Urinary bladder (tissue), 4 donors: ENCODE data around the gene IQGAP2. TPM values are rescaled to one million over a fixed set of nuclear protein-coding genes. Genes with fewer than 3 reads are reported as not detected.

Experiments
- DNase-seq: peaks from one replicate; pipeline ENCODE4 v3.0.0-alpha.2; 2015; ENCODE audit errors: extremely low spot score
- H3K27ac ChIP-seq: one replicate; pipeline ENCODE4 v1.5.1; 2013; ENCODE audit warnings: low read depth, mild to moderate bottlenecking, moderate library complexity
- H3K36me3 ChIP-seq: one replicate; pipeline ENCODE4 v1.6.1; 2013; ENCODE audit warnings: mild to moderate bottlenecking, moderate library complexity; ENCODE audit not compliant: insufficient read depth
- H3K4me1 ChIP-seq: one replicate; pipeline ENCODE4 v1.6.1; 2013; ENCODE audit warnings: mild to moderate bottlenecking, moderate library complexity; ENCODE audit not compliant: insufficient read depth
- H3K4me3 ChIP-seq: one replicate; pipeline ENCODE4 v1.5.1; 2013; ENCODE audit warnings: low read depth, low read length
- WGBS: extraction: QIAGEN DNeasy Blood & Tissue Kit; methylation state at CpG from one replicate; pipeline ENCODE4 v1.1.7; 2013; 5-methylcytosine and 5-hydroxymethylcytosine counted together
- polyA plus RNA-seq: library from polyadenylated mRNA; stranded (reverse); fragments of 200-250 nt; gene quantifications from one replicate; pipeline ENCODE4 v1.2.3, GENCODE V29; 2013
- total RNA-seq: library from RNA; depleted of rRNA; stranded (reverse); fragments of >200 nt; gene quantifications from one replicate; pipeline ENCODE4 v1.2.3, GENCODE V29; 2014
- donor health status: healthy with polysubstance abuse.
- donor health status: healthy.

IQGAP2 gene
- total and polyA plus RNA-seq, 2 donors = 4.5 to 29.6 TPM

DNA sequence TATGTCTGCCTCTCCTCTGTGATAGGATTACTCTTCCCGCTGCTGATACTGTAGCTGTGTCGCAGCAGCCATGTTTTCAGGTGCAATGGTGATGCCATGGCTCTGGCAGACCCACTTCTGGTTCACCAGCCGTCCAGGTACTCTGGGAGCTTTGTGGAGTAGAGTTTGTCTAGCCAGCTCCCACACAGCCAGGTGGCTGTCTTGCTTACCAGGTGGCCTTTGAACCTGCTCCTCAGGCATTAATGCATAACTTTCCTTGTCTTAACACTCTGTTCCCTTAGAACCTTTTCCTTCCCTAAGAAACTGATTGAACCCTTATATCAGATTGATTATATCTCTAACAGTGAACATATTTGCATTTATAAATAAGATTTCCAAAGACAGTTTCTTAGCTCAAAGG lies 177.9 kb downstream of the IQGAP2 start:
- DNase-seq = no peak
- H3K36me3 ChIP-seq = no peaks in the 10 kb centered on the region
- 95% methylated on average over 3 of the region's 3 CpGs for WGBS

DNA sequence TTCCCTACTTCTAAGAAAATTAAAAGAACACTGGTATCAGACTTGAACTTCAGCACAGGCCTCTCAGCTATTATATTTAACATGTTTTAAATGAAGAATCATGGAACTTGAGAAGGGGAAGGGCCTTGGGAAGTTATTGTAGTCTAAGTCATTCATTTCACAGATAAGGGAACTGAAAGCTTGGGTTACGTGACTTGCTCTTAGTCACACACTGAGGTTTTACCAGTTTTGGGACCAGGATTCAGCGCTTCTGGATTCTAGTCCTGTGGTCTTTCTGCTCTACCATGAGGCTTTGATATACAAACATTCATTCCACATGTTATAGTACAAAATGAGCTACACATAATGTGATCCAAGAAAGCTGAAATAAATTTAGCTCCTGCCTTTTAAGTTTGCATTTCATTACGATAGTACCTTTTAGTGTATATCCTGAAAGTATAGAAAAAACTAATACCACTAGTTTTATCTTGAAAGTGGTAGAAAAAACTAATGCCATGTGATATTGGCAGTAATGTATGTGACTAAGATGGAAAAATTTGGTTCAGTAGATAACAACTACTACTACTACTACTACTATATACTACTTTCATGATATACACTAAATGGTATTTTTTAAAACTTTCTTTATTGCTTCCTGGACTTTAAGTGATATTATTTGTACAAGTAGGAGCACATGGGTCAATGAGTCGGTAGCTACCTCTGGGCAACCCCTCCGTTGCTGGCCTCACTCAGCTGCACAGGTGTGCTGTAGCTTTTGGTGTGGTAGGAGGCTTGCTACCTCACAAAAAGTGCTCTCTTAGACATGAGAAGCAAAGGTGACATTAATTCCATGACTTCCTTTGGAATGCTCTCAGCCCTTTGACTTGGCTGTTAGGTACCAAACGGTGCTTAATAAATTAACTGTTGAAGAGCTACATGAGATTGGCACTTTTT lies 179.4 kb downstream of the IQGAP2 start:
- H3K36me3 ChIP-seq = no peaks in the 10 kb centered on the region
- H3K4me1 ChIP-seq = no peaks in the 10 kb centered on the region
- no peak overlapping the region for H3K4me3 ChIP-seq
- DNase-seq = no peak
- no peak overlapping the region for H3K27ac ChIP-seq
- WGBS = 87% methylated on average over 6 of the region's 6 CpGs

More for the DNA sequence above, 177.9 kb downstream of the IQGAP2 start:
- no peak overlapping the region for H3K4me3 ChIP-seq
- no peaks in the 10 kb centered on the region for H3K4me1 ChIP-seq
- no peak overlapping the region for H3K27ac ChIP-seq

DNA sequence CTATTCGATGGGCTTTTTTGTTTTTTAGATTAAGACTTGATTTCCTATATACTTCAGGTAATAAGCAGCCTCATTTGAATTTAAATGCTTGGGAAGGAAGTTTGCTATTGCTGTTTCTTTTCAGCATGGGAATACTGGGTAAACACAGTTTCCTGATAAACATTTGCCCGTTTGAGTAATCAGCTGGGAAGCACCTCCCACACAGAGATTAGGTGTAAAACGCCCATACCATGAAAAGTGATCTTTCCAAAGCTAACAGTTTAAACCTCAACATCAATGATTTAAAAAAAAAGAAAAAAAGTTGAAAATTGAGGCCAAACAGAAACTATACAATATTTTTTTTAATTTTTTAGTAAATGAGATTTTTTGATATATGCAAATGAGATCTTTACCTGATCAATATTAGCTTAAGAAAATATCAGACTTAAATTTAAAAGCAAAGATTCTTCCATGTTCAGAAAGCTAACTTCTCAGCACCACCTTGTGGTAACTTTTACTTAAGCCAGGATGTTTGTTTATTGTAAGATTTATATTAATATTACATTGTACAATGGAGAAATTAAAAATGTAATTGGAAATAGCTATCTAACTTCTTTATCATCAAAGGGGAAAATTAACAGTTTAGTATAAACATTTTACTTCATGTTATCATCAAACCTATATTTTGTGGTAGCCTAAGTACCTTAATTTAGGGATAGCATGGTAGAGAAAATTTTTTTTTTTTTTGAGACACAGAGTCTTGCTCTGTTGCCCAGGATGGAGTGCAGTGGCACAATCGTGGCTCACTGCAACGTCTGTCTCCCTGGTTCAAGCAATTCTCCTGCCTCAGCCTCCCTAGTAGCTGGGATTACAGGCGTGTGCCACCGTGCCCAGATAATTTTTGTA lies 180.3 kb downstream of the IQGAP2 start:
- H3K27ac ChIP-seq = no peak overlapping the region
- 51% methylated on average over 7 of the region's 7 CpGs for WGBS
- no peaks in the 10 kb centered on the region for H3K36me3 ChIP-seq
- H3K4me1 ChIP-seq = no peaks in the 10 kb centered on the region
- no peak for DNase-seq
- no peak overlapping the region for H3K4me3 ChIP-seq

DNA sequence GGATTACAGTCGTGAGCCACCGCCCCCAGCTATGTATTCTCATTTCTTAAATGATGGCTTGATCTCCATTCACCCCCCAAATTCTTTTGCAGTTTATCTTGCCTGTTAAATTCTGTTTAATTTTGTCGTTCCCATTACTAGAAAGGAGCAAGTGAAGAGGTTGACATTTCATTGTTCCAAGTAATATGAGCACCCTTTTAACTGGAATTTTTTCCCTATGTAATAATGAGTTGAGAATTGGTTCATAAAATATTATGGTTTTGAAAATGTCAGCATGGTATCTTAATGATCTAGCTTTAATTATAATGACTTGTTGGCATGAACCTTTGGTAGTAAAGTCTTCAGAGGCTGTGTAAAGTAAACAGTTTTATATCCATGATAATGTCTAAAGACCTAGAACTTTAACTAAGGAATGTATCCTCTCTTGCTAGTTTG lies 182.7 kb downstream of the IQGAP2 start:
- Histone ChIP-seq H3K4me1 (no peaks in the 10 kb centered on the region), H3K36me3 (no peaks in the 10 kb centered on the region), H3K27ac (no peak overlapping the region), H3K4me3 (no peak overlapping the region)
- DNase-seq = no peak
- WGBS = 43% methylated on average over 3 of the region's 3 CpGs

DNA sequence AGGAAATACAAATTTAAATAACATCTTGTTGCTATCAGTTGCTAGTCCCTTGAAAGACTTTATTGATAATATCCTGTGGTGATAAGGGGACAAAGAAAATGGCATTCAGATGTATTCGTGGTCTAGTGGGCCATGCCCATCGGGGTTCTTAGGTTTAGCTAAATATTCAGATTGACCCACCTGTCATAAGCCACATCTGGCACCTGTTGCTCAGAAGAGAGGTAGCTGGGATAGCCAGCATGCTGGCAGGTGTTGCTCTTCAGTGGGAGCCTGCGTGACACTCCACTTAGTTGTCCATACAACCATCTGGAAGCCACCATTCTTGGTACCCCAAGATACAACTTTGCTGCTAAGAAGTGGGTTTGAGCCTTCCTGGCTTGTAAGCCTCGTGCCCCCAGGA lies 183.4 kb downstream of the IQGAP2 start:
- no peak overlapping the region for H3K27ac ChIP-seq
- no peaks in the 10 kb centered on the region for H3K36me3 ChIP-seq
- DNase-seq = no peak
- H3K4me1 ChIP-seq = no peaks in the 10 kb centered on the region
- H3K4me3 ChIP-seq = no peak overlapping the region
- 86% methylated on average over 4 of the region's 4 CpGs for WGBS

DNA sequence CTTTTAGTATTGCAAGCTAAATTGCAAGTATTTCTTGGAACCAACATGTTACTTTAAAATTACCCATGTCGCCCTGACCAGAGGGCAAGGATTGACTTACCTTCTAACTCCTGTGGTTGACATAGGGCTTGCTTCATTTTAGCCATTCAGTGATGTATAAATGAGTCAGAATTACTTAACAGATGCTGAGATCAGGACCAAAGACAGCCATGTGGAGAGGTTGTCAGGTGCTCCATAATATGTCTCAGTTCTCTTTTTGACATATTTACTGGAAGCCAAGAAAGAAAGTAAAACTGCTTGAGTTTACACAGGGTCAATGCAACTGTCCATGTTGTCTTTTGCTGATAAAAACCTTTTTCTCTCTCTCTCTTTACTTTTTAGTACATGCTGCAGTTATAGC lies 186.9 kb downstream of the IQGAP2 start:
- no peak overlapping the region for H3K27ac ChIP-seq
- no peaks in the 10 kb centered on the region for H3K4me1 ChIP-seq
- 93% methylated on average over 1 of the region's 1 CpG for WGBS
- no peak for DNase-seq
- H3K36me3 ChIP-seq = no peaks in the 10 kb centered on the region
- H3K4me3 ChIP-seq = no peak overlapping the region

DNA sequence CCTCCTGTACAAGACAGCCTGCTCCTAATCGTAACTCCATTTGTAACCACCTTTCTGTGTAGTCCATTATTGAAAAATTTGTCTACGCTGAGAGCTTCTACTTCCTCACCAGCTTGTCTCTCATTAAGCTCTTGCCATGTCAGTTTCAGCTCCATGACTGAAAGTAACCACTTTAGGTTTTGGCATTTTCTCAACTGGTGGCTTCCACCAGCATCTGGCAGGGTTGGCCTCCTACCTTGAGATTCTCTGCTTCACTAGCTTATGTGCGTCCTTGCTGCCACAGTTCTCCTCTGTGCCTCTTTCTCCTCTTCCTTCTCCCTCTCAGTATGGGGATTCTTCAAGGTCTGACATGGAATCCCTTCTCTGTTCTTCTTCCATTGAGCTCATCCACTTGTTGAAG lies 188.3 kb downstream of the IQGAP2 start:
- WGBS = 97% methylated on average over 3 of the region's 3 CpGs
- no peak for DNase-seq
- H3K36me3 ChIP-seq = no peaks in the 10 kb centered on the region
- no peak overlapping the region for H3K4me3 ChIP-seq
- H3K27ac ChIP-seq = no peak overlapping the region
- no peaks in the 10 kb centered on the region for H3K4me1 ChIP-seq

DNA sequence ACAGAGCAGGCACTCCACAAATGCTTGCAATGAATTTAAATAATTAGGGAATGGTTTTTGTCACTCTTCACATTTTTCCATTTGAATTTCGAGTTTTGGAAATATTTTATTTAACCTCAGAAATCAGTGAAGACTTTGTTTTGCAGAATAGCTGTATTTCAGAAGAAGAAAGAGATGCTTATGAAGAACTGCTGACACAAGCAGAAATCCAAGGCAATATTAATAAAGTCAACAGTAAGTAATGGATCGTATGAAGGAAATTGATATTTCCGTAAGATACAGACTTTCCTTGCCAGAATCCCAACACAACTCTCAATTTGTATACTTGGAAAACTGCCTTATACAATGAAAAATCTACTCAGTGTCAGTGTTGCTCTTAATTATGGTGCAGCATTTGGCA lies 189.6 kb downstream of the IQGAP2 start:
- Histone ChIP-seq H3K4me3 (no peak overlapping the region), H3K4me1 (no peaks in the 10 kb centered on the region), H3K27ac (no peak overlapping the region), H3K36me3 (no peaks in the 10 kb centered on the region)
- 65% methylated on average over 3 of the region's 3 CpGs for WGBS
- DNase-seq = no peak

DNA sequence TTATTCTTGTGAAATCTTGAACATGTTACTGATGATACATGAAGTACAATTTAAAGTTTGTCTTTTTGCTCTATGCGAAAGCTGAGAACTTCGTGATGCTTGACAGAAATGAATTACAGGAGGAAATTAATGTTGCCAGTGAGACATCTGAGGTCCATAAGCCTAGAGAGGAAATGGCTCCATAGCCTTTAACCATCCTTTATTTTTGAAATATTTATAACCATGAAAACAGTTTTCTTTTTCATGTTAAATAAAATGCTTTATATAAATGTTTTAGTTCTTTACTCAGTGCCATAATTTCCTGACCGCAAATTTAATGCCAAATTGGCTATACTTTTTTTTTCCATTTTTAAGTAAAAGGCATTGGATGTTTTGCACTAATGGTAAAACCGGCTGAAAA lies 191.0 kb downstream of the IQGAP2 start:
- Histone ChIP-seq H3K36me3 (no peaks in the 10 kb centered on the region), H3K27ac (no peak overlapping the region), H3K4me1 (no peaks in the 10 kb centered on the region), H3K4me3 (no peak overlapping the region)
- WGBS = 77% methylated on average over 4 of the region's 4 CpGs
- no peak for DNase-seq

DNA sequence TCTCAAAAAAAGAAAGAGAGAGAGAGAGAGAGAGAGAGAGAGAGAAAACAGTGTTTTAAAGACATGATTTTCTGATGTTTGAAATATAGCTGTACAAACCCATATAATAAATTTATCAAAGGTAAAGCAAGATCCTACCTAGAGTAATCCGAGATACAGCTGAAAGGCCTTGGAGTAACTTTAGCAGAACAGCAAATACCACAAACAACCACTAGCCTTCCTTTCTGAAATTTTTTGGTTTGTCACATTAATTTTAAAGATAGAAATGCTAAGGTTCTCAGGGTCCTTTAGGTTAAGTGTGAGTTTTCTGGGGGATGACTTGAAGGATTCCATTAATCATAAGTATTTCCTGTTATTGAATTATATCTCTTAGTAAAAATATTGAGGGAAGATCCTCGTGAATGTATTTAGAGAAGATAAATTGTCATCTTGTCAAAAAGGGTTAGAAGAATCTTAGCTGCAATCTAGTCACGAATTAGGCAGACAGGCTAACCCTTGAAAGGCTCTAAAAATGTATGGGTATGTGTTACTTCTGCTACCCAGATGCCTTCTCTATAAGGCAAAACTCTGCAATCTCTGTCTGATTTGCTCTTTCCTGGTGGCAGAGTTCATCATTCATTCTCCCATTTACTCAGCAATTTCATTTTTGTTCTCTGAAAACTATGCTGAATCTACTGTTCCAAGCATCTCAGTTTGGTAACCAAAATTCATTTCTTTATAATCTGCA lies 192.8 kb downstream of the IQGAP2 start:
- 82% methylated on average over 3 of the region's 3 CpGs for WGBS
- DNase-seq = no peak
- Histone ChIP-seq H3K4me1 (no peaks in the 10 kb centered on the region), H3K27ac (no peak overlapping the region), H3K36me3 (no peaks in the 10 kb centered on the region), H3K4me3 (no peak overlapping the region)

DNA sequence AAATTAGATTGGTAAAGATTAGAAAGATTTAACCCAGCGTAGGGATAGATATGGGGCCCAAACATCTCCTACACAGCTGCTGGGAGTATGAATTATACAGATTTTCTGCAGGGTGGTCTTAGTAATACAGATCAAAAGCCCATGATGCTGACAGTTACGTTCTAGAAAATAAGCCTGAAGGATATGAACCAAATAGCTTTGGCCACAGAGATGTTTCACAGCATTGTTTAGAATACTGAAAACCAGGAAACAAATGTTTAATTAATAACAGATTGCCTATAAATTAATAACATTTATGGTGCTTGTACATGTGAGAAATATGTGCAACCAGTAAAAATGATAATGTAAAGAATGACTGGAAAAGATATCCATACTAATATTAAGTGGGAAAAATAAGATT lies 195.4 kb downstream of the IQGAP2 start:
- no peak for DNase-seq
- H3K27ac ChIP-seq = no peak overlapping the region
- H3K4me3 ChIP-seq = no peak overlapping the region
- no peaks in the 10 kb centered on the region for H3K4me1 ChIP-seq
- no peaks in the 10 kb centered on the region for H3K36me3 ChIP-seq
- 88% methylated on average over 2 of the region's 2 CpGs for WGBS

DNA sequence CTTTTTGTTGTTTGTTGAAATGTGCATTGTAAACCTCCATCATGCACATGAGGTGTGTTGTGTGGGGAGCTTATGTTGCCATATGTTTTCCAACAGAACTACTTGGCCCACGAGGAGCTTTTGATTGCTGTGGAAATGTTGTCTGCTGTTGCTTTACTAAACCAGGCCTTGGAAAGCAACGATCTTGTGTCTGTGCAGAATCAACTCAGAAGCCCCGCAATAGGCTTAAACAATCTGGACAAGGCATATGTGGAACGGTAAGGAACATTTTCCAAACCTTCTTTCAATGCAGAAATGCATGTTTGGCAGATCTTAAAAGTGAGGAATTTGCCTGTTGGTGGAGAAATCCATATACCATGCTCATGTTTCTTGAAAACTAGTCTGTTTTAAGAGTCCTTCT lies 197.6 kb downstream of the IQGAP2 start:
- DNase-seq = no peak
- no peaks in the 10 kb centered on the region for H3K4me1 ChIP-seq
- H3K36me3 ChIP-seq = no peaks in the 10 kb centered on the region
- no peak overlapping the region for H3K27ac ChIP-seq
- no peak overlapping the region for H3K4me3 ChIP-seq
- WGBS = 61% methylated on average over 4 of the region's 4 CpGs

DNA sequence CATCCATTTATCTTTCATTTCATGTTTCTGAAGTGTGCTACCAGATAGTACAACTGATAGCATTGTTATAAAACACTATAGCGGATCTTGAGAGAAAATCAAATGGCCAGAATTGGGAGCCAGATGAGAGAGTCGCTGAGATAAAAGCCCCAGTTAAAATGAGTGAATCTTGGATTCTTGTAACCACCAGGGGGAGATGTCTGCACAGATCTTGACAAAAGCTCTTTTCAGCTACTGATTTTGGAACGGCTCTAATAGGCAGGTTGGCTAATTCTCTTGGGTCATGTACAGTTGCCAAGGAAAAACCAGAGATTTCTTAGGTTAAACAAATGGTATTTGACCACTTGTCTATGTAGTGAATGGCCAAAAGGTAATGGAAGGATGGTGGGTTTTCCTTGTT lies 198.4 kb downstream of the IQGAP2 start:
- Histone ChIP-seq H3K4me3 (no peak overlapping the region), H3K27ac (no peak overlapping the region), H3K36me3 (no peaks in the 10 kb centered on the region), H3K4me1 (no peaks in the 10 kb centered on the region)
- 20% methylated on average over 3 of the region's 3 CpGs for WGBS
- no peak for DNase-seq
